H1 (cell line): ENCODE results near the gene SLC6A8. TPM values are rescaled to one million over a fixed set of nuclear protein-coding genes. Genes with fewer than 3 reads are reported as not detected.

Source experiments
- BRCA1 ChIP-seq: IDR thresholded peaks from 2 replicates; pipeline ENCODE4 v1.6.1; 2012; ENCODE audit warnings: low read depth, low read length, improper control_type of control experiment
- CEBPB ChIP-seq: IDR thresholded peaks from 2 replicates; pipeline ENCODE4 v1.6.1; 2012; ENCODE audit warnings: low read depth, low read length
- CHD1 ChIP-seq: IDR thresholded peaks from 2 replicates; pipeline ENCODE4 v1.6.1; 2012; ENCODE audit warnings: low read depth, low read length, improper control_type of control experiment
- CTCF ChIP-seq, 3 experiments: IDR thresholded peaks; 1 replicate in 2 of 3; 2 replicates in 1 of 3; pipeline versions ENCODE4 v1.5.1 to v1.6.1; 2011; ENCODE audit warnings: low read length in 3 of 3, mild to moderate bottlenecking in 3 of 3, inconsistent platforms in 2 of 3, low read depth in 1 of 3, moderate library complexity in 1 of 3; ENCODE audit not compliant: insufficient read depth in 1 of 3; ENCODE audit errors: control extremely low read depth in 1 of 3
- GABPA ChIP-seq: IDR thresholded peaks from 2 replicates; pipeline ENCODE4 v1.6.1; 2011; ENCODE audit warnings: mild to moderate bottlenecking, low read length, moderate library complexity, borderline replicate concordance; ENCODE audit not compliant: insufficient read depth
- MAX ChIP-seq: IDR thresholded peaks from 2 replicates; pipeline ENCODE4 v1.6.1; 2012; ENCODE audit warnings: inconsistent platforms
- NRF1 ChIP-seq: IDR thresholded peaks from 2 replicates; pipeline ENCODE4 v1.6.1; 2011; ENCODE audit warnings: mild to moderate bottlenecking, low read depth, low read length, improper control_type of control experiment
- POLR2AphosphoS5 ChIP-seq: IDR thresholded peaks from 2 replicates; pipeline ENCODE4 v1.6.1; 2011; ENCODE audit warnings: low read depth, low read length
- POU5F1 ChIP-seq: IDR thresholded peaks from 2 replicates; pipeline ENCODE4 v1.6.1; 2011; ENCODE audit warnings: low read depth, mild to moderate bottlenecking, low read length, moderate library complexity
- RAD21 ChIP-seq, 2 experiments: IDR thresholded peaks in 1 of 2; conservative IDR thresholded peaks in 1 of 2; 2 replicates each; pipeline ENCODE4 v1.6.1; 2011; ENCODE audit warnings: low read depth in 2 of 2, low read length in 2 of 2, improper control_type of control experiment in 1 of 2, inconsistent platforms in 1 of 2, mild to moderate bottlenecking in 1 of 2, moderate library complexity in 1 of 2
- SIRT6 ChIP-seq: IDR thresholded peaks from one replicate; pipeline ENCODE4 v1.7.1; 2012; ENCODE audit warnings: low read length, inconsistent platforms
- SUZ12 ChIP-seq: fragments of 200-600 bp; sonication (generic); IDR thresholded peaks from 2 replicates; pipeline ENCODE4 v1.6.1; 2012; ENCODE audit warnings: mild to moderate bottlenecking, inconsistent platforms, low read length, moderate library complexity, mixed read lengths
- TAF1 ChIP-seq: IDR thresholded peaks from 2 replicates; pipeline ENCODE4 v1.6.1; 2011; ENCODE audit warnings: mild to moderate bottlenecking, low read depth, low read length
- TBP ChIP-seq: IDR thresholded peaks from 2 replicates; pipeline ENCODE4 v1.6.1; 2011; ENCODE audit warnings: low read depth, low read length, improper control_type of control experiment
- polyA plus RNA-seq, 7 experiments: library from polyadenylated mRNA; depleted of rRNA in 3 of 7; stranded (reverse) in 5 of 7; unstranded in 2 of 7; fragments of >200 nt in 5 of 7; fragments of 200-250 nt in 2 of 7; gene quantifications; 1 replicate in 5 of 7; 2 replicates in 1 of 7; 4 replicates in 1 of 7; pipeline versions ENCODE4 v1.2.1 to v1.2.3, GENCODE V29; 2011 to 2013; ENCODE audit warnings: missing spikeins in 2 of 7, mixed read lengths in 2 of 7
- total RNA-seq: library from RNA; stranded (reverse); fragmentation: NEBNext Ultra II Directional; extraction: Animal tissue kit (Norgen Biotek cat#: 25700); gene quantifications from 2 replicates; pipeline ENCODE4 v1.2.1, GENCODE V29; 2021

SLC6A8 gene
- total and polyA plus RNA-seq, 2 of the 8 experiments (the other 6 are each of a cell fraction or from before 2014, with no cell fraction given) = 87.7 to 94.7 TPM

GRCh38 chrX:153672531-153673427, 14.9 kb upstream of the SLC6A8 start (continued):
- TF ChIP-seq CTCF (IDR thresholded peaks at IDR 0.05; ENCODE audit: control extremely low read depth in 1 of 3, insufficient read depth in 1 of 3, low read depth in 1 of 3, low read length in 3 of 3) (no peak), POLR2AphosphoS5 (no peak), SIRT6 (no peak), RAD21 (IDR thresholded peaks at IDR 0.05 in 1 of 2, conservative IDR thresholded peaks at IDR 0.05 in 1 of 2; ENCODE audit: low read depth in 2 of 2, low read length in 2 of 2) (no peak), TAF1 (no peak), TBP (no peak), MAX (no peak), POU5F1 (no peak), NRF1 (no peak), BRCA1 (no peak), SUZ12 (no peak), GABPA (no peak), CHD1 (no peak), CEBPB (no peak)
